Vagina (tissue), 2 donors: ENCODE results near the gene CCKAR.

Experiments used
- CTCF ChIP-seq, 3 experiments: fragments of 450-650 bp in 2 of 3; fragments of 200-600 bp in 1 of 3; sonication (generic) in 1 of 3; IDR thresholded peaks; one replicate each; pipeline ENCODE4 v1.5.1; 2017 to 2019; ENCODE audit warnings: antibody characterized with exemption in 3 of 3, mild to moderate bottlenecking in 2 of 3, moderate library complexity in 2 of 3
- POLR2A ChIP-seq, 2 donors: fragments of 450-650 bp; IDR thresholded peaks; one replicate each; pipeline ENCODE4 v1.6.1; 2017; ENCODE audit warnings: antibody characterized with exemption in 2 of 2, mild to moderate bottlenecking in 2 of 2, moderate library complexity in 2 of 2

- no peak for TF ChIP-seq POLR2A (IDR thresholded peaks at IDR 0.05)
- TF ChIP-seq CTCF (IDR thresholded peaks at IDR 0.05) = no peak
These were observed 58.7 kb downstream of the CCKAR start for GRCh38 chr4:26431461-26432180.
